Fibroblast of lung (primary cell): ENCODE results near the gene PRMT7. TPM values are rescaled to one million over a fixed set of nuclear protein-coding genes. Genes with fewer than 3 reads are reported as not detected.

Experiments
- DNase-seq, 2 donors: peaks; one replicate each; pipeline versions ENCODE4 v3.0.0 to v3.0.0-alpha.2; 2010; ENCODE audit warnings: low read depth in 2 of 2
- H2AFZ ChIP-seq: 2 replicates; pipeline ENCODE4 v1.5.1; 2012; ENCODE audit warnings: low read length, control low read depth, inconsistent platforms
- H3K27ac ChIP-seq: 2 replicates; pipeline ENCODE4 v1.5.1; 2011; ENCODE audit warnings: low read length, control low read depth; ENCODE audit not compliant: insufficient read depth
- H3K27me3 ChIP-seq: 2 replicates; pipeline ENCODE4 v1.5.1; 2011; ENCODE audit warnings: mild to moderate bottlenecking, low read length; ENCODE audit not compliant: control insufficient read depth, insufficient read depth
- H3K36me3 ChIP-seq: 2 replicates; pipeline ENCODE4 v1.5.1; 2011; ENCODE audit warnings: low read length; ENCODE audit not compliant: control insufficient read depth, insufficient read depth
- H3K4me1 ChIP-seq: 2 replicates; pipeline ENCODE4 v1.5.1; 2011; ENCODE audit warnings: low read length; ENCODE audit not compliant: control insufficient read depth, insufficient read depth; ENCODE audit errors: extremely low read depth
- H3K4me2 ChIP-seq: 2 replicates; pipeline ENCODE4 v1.5.1; 2011; ENCODE audit warnings: low read length, control low read depth; ENCODE audit not compliant: insufficient read depth; ENCODE audit errors: extremely low read depth
- H3K4me3 ChIP-seq, 4 experiments: fragments of 200-600 bp in 1 of 4; sonication (generic) in 1 of 4; replicated peaks in 1 of 4; 2 replicates each; pipeline ENCODE4 v1.5.1; 2011 to 2016; ENCODE audit warnings: low read length in 4 of 4, low read depth in 3 of 4, mild to moderate bottlenecking in 3 of 4, control low read depth in 2 of 4, inconsistent platforms in 1 of 4, mixed read lengths in 1 of 4; ENCODE audit not compliant: insufficient read depth in 1 of 4; ENCODE audit errors: control extremely low read depth in 1 of 4
- H3K79me2 ChIP-seq: 2 replicates; pipeline ENCODE4 v1.5.1; 2012; ENCODE audit warnings: mild to moderate bottlenecking, low read length, inconsistent platforms; ENCODE audit not compliant: control insufficient read depth, insufficient read depth
- H3K9ac ChIP-seq: 2 replicates; pipeline ENCODE4 v1.5.1; 2011; ENCODE audit warnings: mild to moderate bottlenecking, low read length, control low read depth; ENCODE audit not compliant: insufficient read depth
- H3K9me3 ChIP-seq: 2 replicates; pipeline ENCODE4 v1.5.1; 2012; ENCODE audit warnings: low read depth, low read length; ENCODE audit not compliant: control insufficient read depth, insufficient read depth
- H4K20me1 ChIP-seq: 2 replicates; pipeline ENCODE4 v1.5.1; 2011; ENCODE audit warnings: low read length; ENCODE audit not compliant: control insufficient read depth, insufficient read depth; ENCODE audit errors: extremely low read depth
- CTCF ChIP-seq, 2 donors: IDR thresholded peaks in 1 of 2; conservative IDR thresholded peaks in 1 of 2; 1 replicate in 1 of 2; 2 replicates in 1 of 2; pipeline ENCODE4 v1.5.1; 2011 to 2012; ENCODE audit warnings: low read length in 2 of 2, control low read depth in 1 of 2, inconsistent platforms in 1 of 2, low read depth in 1 of 2, mild to moderate bottlenecking in 1 of 2
- EZH2 ChIP-seq: IDR thresholded peaks from 2 replicates; pipeline ENCODE4 v1.5.1; 2012; ENCODE audit warnings: low read length, control low read depth, mild to moderate bottlenecking; ENCODE audit errors: missing control alignments
- polyA plus RNA-seq, 2 donors: library from polyadenylated mRNA; depleted of rRNA in 1 of 2; stranded (reverse) in 1 of 2; unstranded in 1 of 2; fragments of >200 nt; gene quantifications; 2 replicates each; pipeline ENCODE4 v1.2.1, GENCODE V29; 2011 to 2012; ENCODE audit warnings: missing spikeins in 1 of 2
- total RNA-seq: library from RNA; depleted of rRNA; stranded (reverse); fragments of >200 nt; gene quantifications from 2 replicates; pipeline ENCODE4 v1.2.1, GENCODE V29; 2014

Gene PRMT7
- total and polyA plus RNA-seq, 2 donors (not counting 1 experiment from before 2014, with no cell fraction given): 24.0 to 39.3 TPM

GRCh38 chr16:68272507-68273209 lies 38.2 kb upstream of the PRMT7 start:
- no peak overlapping the region for H3K4me3 ChIP-seq
- H3K27me3 ChIP-seq: no peaks in the 10 kb centered on the region
- no peaks in the 10 kb centered on the region for H3K9me3 ChIP-seq
- TF ChIP-seq EZH2 (no peak), CTCF (conservative IDR thresholded peaks at IDR 0.05 in 1 of 2, IDR thresholded peaks at IDR 0.05 in 1 of 2; ENCODE audit: low read depth in 1 of 2, low read length in 2 of 2) (no peak)
- no peak overlapping the region for H3K4me2 ChIP-seq
- DNase-seq: no peak
- H3K9ac ChIP-seq: no peak overlapping the region
- no peaks in the 10 kb centered on the region for H4K20me1 ChIP-seq
- H3K4me1 ChIP-seq: peaks cover 2% of the 10 kb centered on the region
- peaks cover 5% of the 10 kb centered on the region for H3K36me3 ChIP-seq
- H3K27ac ChIP-seq: no peak overlapping the region
- H3K79me2 ChIP-seq: peaks cover 45% of the 10 kb centered on the region
- H2AFZ ChIP-seq: no peak overlapping the region

GRCh38 chr16:68273459-68273858 lies 37.4 kb upstream of the PRMT7 start:
- Histone ChIP-seq H3K36me3 (peaks cover 5% of the 10 kb centered on the region), H3K27me3 (no peaks in the 10 kb centered on the region), H3K9me3 (no peaks in the 10 kb centered on the region), H3K4me1 (no peaks in the 10 kb centered on the region), H3K79me2 (peaks cover 37% of the 10 kb centered on the region), H3K4me3 (no peak overlapping the region), H4K20me1 (no peaks in the 10 kb centered on the region), H2AFZ (no peak overlapping the region), H3K27ac (no peak overlapping the region), H3K4me2 (no peak overlapping the region), H3K9ac (no peak overlapping the region)
- TF ChIP-seq EZH2: no peak
- TF ChIP-seq CTCF (conservative IDR thresholded peaks at IDR 0.05 in 1 of 2, IDR thresholded peaks at IDR 0.05 in 1 of 2; ENCODE audit: low read depth in 1 of 2, low read length in 2 of 2): no peak
- no peak for DNase-seq

GRCh38 chr16:68273896-68274295 lies 36.9 kb upstream of the PRMT7 start:
- no peaks in the 10 kb centered on the region for H4K20me1 ChIP-seq
- no peak overlapping the region for H3K4me2 ChIP-seq
- H3K9ac ChIP-seq: no peak overlapping the region
- H3K36me3 ChIP-seq: peaks cover 5% of the 10 kb centered on the region
- peaks cover 35% of the 10 kb centered on the region for H3K79me2 ChIP-seq
- H2AFZ ChIP-seq: no peak overlapping the region
- no peak for DNase-seq
- no peaks in the 10 kb centered on the region for H3K27me3 ChIP-seq
- no peak overlapping the region for H3K27ac ChIP-seq
- no peaks in the 10 kb centered on the region for H3K9me3 ChIP-seq
- TF ChIP-seq EZH2: no peak
- no peaks in the 10 kb centered on the region for H3K4me1 ChIP-seq
- H3K4me3 ChIP-seq: no peak overlapping the region
